AG04450 (cell line): ENCODE data around the gene SUCLG2. TPM values are rescaled to one million over a fixed set of nuclear protein-coding genes. Genes with fewer than 3 reads are reported as not detected.

ENCODE experiments used
- CTCF ChIA-PET: fragments of 300-600, 350-600 bp; formaldehyde crosslinking; extraction: SDS; loops from one replicate; lab custom pipeline; 2022; ENCODE audit warnings: antibody characterized with exemption, inconsistent platforms; lab: Charles Lee
- POLR2A ChIA-PET: fragments of 350-600 bp; formaldehyde crosslinking; extraction: SDS; loops from one replicate; lab custom pipeline; 2021; ENCODE audit warnings: antibody characterized with exemption, inconsistent platforms; lab: Yijun Ruan, JAX
- DNase-seq: peaks from one replicate; pipeline ENCODE4 v3.0.0-alpha.2; 2011; ENCODE audit warnings: low read depth, low spot score
- H3K27ac ChIP-seq: one replicate; pipeline ENCODE4 v1.5.1; 2012; ENCODE audit warnings: low read depth, low read length, control low read depth
- H3K27me3 ChIP-seq: one replicate; pipeline ENCODE4 v1.6.0; 2012; ENCODE audit warnings: low read length; ENCODE audit not compliant: control insufficient read depth, insufficient read depth
- H3K4me3 ChIP-seq: 2 replicates; pipeline ENCODE4 v1.5.1; 2011; ENCODE audit warnings: mild to moderate bottlenecking, low read depth, low read length, control low read depth
- H3K9me3 ChIP-seq: 2 replicates; pipeline ENCODE4 v1.5.1; 2012; ENCODE audit warnings: low read length; ENCODE audit not compliant: control insufficient read depth, insufficient read depth
- CTCF ChIP-seq: IDR thresholded peaks from 2 replicates; pipeline ENCODE4 v1.5.1; 2011; ENCODE audit warnings: low read depth, low read length, control low read depth, inconsistent platforms
- polyA plus RNA-seq: library from polyadenylated mRNA; depleted of rRNA; stranded (reverse); fragments of >200 nt; gene quantifications from 2 replicates; pipeline ENCODE4 v1.2.3, GENCODE V29; 2011

The SUCLG2 gene
- polyA plus RNA-seq, 1 experiment, result 54.2 TPM

- no peaks in the 10 kb centered on the region for H3K9me3 ChIP-seq
- ChIA-PET CTCF (interaction anchor here (0.6 to 7.0 kb wide), 16 partner anchors 11 to 1509 kb away, joined by 3 to 72 read pairs (median 4); no protein-coding TSS in a partner anchor), POLR2A (no interaction called here)
- no peak overlapping the region for H3K4me3 ChIP-seq
- H3K27me3 ChIP-seq, result no peaks in the 10 kb centered on the region
- no peak overlapping the region for H3K27ac ChIP-seq
- peak; percentile 76 for TF ChIP-seq CTCF
- no peak for DNase-seq
These were observed 272.6 kb downstream of the SUCLG2 start for GRCh38 chr3:67381667-67382272.

- DNase-seq, result no peak
- TF ChIP-seq CTCF, result no peak
- H3K27ac ChIP-seq, result no peak overlapping the region
- ChIA-PET CTCF (interaction anchor here (1.1 to 7.0 kb wide), 4 partner anchors 226 to 426 kb away, joined by 3 to 72 read pairs (median 36); no protein-coding TSS in a partner anchor), POLR2A (no interaction called here)
- H3K9me3 ChIP-seq, result no peaks in the 10 kb centered on the region
- no peak overlapping the region for H3K4me3 ChIP-seq
- no peaks in the 10 kb centered on the region for H3K27me3 ChIP-seq
These were observed 274.3 kb downstream of the SUCLG2 start for GRCh38 chr3:67380118-67380517.

GRCh38 chr3:67377299-67377698 is 277.1 kb downstream of the SUCLG2 start:
- POLR2A ChIA-PET, result no interaction called here
- H3K9me3 ChIP-seq, result no peaks in the 10 kb centered on the region
- no peaks in the 10 kb centered on the region for H3K27me3 ChIP-seq
- H3K4me3 ChIP-seq, result no peak overlapping the region
- TF ChIP-seq CTCF, result no peak
- no peak for DNase-seq
- no peak overlapping the region for H3K27ac ChIP-seq
- CTCF ChIA-PET, result interaction anchor here (1.1 kb wide), 1 partner anchor 413 kb away, joined by 3 read pairs; no protein-coding TSS in a partner anchor

- no peak for TF ChIP-seq CTCF
- Histone ChIP-seq H3K27ac (no peak overlapping the region), H3K27me3 (no peaks in the 10 kb centered on the region), H3K4me3 (no peak overlapping the region), H3K9me3 (no peaks in the 10 kb centered on the region)
- DNase-seq, result no peak
- ChIA-PET POLR2A (no interaction called here), CTCF (interaction anchor here (1.1 kb wide), 1 partner anchor 413 kb away, joined by 3 read pairs; no protein-coding TSS in a partner anchor)
These were observed 278.0 kb downstream of the SUCLG2 start for GRCh38 chr3:67376416-67376815.

GRCh38 chr3:67375976-67376375 is 278.4 kb downstream of the SUCLG2 start:
- TF ChIP-seq CTCF, result no peak
- Histone ChIP-seq H3K9me3 (no peaks in the 10 kb centered on the region), H3K4me3 (no peak overlapping the region), H3K27me3 (no peaks in the 10 kb centered on the region), H3K27ac (no peak overlapping the region)
- POLR2A ChIA-PET, result no interaction called here
- CTCF ChIA-PET, result no interaction called here
- DNase-seq, result no peak
